Inflammatory macrophage (primary cell): ENCODE measurements around the gene PGAM4.
A peak's percentile ranks its signal among the peaks of the same experiment; 100 is the strongest.
"Not testable (repeated sequence)": the region's sequence is repeated elsewhere in the genome, so short reads cannot be mapped to it uniquely, and the experiment has no call there.

Experiments
- DNase-seq, 2 donors: peaks; one replicate each; pipeline ENCODE4 v3.0.0-alpha.2; 2020 to 2022
- total RNA-seq, 18 experiments: gene quantifications; one replicate each; lab custom pipeline; 2026; ENCODE audit warnings: mixed read lengths in 6 of 18, inconsistent platforms in 2 of 18; lab: John Stamatoyannopoulos, UW

The PGAM4 gene
- total RNA-seq, result 0 to 0.91 (median 0.32) reads per million in 18 experiments

- no peak for DNase-seq
Observed at GRCh38 chrX:77969538-77969937, at the start of gene PGAM4. Gene PGAM4, minus strand, starts transcription at chrX:77969638. Its CDS starts 0 bp downstream, at chrX:77969638.

DNA sequence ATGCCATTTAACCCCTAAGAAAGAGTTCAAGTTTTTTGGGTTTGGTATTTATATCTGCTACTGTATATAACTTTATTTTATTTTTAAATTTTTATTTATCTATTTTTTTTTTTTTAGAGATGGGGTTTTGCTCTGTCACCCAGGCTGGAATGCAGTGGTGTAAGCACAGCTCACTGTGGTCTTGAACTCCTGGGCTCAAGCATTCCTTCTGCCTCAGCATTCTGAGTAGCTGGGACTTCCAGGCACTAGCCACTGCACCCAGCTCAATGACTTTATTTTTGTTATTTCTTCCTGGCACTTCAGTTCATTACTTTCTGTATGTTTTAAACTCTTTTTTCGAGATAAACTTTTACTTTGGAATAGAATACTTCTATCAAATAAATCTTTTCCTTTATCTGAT, 42.4 kb upstream of the PGAM4 start:
- no peak for DNase-seq

DNA sequence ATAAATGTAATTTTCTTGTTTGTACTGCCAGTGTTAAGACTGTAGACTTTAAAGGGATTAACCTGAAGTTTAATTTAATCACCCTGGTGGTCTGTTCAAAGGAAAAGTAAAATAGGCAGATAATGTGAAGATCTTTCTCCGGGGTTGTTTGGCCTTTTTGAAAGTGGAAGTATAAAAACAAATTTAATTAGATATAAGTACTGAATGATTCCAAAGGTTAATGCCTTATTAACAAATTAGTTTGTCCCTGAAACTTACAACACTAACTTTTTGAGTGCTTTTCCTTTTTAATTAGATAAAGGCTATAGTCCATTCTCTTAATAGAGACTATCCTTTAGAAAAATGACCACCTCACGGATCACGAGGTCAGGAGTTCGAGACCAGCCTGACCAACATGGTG, 10.4 kb upstream of the PGAM4 start:
- no peak for DNase-seq

DNA sequence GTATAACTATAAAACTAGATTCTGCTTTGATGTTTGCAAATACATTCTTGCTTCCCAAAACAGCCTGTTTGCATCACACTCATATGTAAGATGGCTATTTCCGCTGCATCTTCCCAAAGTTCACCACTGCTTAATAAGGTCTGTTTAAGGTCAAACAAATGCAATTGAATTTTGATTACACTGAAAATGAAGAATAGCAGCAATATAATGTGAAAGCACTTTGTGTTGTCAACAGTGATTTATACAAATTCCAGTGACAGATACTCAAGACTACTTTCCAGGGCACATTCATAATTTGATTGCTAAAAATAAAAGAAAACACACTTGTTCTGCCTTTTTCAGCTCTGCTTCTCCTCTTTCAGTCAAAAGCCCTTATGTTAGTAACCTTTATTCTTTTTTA, 8.1 kb upstream of the PGAM4 start:
- no peak for DNase-seq

GRCh38 chrX:77977095-77977494, 7.7 kb upstream of the PGAM4 start:
- DNase-seq, result no peak

DNA sequence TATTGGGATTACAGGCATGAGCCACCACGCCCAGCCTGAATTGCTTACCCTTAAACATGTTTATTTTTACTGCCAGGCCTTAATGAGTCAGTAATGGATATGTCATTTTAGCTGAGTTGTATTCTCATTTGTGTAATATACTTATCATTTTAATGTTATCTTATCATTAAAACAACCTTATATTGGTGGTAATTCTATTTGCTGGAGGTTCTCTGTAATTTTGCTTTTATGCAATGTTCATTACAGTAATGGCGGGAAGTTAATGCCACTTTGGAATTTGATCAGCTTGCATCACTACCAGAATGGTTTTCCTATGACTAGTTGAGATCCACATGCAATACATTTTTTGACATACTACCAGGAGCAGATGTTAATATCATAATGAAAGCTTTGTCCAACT, 6.3 kb upstream of the PGAM4 start:
- no peak for DNase-seq

- no peak for DNase-seq
Observed at GRCh38 chrX:77967631-77968030, 1.8 kb downstream of the PGAM4 start.

- no peak for DNase-seq
Observed at GRCh38 chrX:77966361-77966760, 3.1 kb downstream of the PGAM4 start.

DNA sequence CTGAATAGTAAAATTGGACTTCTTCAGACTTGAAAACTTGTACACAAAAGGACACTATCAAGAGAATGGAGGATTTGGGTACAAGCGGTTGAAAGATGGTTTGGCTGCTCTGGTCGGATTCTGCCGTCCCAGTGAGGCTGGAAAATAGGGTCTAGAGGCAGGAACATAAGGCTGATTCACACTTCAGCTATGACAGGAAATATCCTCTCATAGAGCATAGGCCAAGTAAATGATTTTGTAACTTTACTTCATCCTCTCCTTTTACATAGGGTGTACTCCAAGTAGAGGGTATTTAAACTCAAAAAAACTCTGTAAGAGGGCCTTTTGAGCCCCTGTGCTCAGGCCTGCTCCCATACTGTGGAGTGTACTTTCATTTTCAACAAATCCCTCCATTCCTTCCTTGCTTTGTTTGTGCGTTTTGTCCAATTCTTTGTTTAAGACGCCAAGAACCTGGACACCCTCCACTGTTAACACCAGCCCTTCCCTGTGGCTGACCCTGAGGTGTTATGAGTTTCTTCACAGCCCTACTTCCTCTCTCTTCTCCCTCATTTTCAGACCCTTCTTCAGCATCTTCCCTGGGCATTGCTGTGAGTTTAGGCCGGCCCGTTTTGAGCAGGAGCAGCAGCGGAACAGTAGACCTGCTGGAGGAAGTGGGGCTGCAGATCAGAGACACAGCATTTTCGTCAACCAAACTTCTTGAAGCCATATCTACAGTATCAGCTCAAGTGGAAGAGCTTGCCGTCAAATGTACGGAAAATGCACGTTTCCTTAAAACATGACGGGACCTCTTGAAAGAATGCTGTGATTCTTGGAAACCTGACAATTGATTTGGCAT, 7.2 kb downstream of the PGAM4 start:
- DNase-seq, result no peak

DNA sequence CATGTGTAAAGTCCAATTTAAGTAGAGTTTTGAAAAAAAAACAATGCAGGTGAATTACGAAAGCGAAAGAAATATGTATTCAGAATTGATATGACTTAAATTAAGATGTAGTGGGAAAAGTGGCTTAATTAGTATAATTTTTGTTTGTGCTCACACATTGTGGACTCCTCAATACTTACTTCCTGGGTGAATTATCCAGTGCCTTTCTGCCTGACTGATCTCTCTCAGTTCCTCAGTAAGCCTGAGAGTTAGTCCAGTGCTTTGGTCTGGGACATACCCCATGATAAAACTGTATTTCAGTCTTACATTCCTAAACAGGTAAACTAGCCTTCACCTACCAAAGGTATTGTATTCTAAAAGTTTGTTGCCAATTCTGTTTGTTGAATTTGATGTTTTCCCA, 8.4 kb downstream of the PGAM4 start:
- no peak for DNase-seq

GRCh38 chrX:77960567-77960966, 8.9 kb downstream of the PGAM4 start:
- no peak for DNase-seq

DNA sequence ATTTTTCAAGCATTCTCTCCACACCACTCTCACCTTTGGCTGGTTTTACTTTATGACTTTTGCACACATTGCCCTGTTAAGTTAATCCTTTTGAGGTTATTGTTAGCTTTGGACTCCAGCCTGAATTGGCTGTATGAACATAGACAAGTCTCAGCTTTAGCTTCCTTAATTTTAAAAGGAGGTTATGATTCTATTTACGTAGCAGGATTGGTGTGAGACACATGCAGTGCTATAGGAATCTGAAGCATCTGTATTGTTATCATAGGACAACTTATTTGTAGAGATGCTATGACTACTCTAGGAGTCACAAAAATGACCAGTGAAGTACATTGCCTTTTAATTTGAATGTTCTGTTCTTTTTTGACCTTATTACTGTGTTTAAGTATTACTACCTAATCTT, 15.7 kb downstream of the PGAM4 start:
- no peak for DNase-seq

DNA sequence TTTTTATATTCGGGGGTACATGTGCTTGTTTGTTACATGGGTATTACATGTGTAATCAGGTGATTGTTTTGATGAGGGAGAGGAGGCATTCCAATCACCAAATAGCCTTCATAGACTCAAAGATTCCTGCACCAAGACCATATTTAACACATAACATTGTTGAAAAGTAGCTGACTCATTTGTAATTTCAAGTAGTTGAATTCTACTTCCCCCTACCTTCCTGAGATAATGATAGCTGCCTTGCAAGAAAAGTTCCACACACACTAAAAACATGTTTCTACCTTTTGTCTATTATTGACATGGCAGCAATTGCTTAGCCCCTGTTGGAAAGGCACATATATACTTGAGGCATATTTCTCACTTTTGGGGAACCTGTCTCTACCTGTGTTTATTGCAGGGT, 16.1 kb downstream of the PGAM4 start:
- DNase-seq, result no peak

DNA sequence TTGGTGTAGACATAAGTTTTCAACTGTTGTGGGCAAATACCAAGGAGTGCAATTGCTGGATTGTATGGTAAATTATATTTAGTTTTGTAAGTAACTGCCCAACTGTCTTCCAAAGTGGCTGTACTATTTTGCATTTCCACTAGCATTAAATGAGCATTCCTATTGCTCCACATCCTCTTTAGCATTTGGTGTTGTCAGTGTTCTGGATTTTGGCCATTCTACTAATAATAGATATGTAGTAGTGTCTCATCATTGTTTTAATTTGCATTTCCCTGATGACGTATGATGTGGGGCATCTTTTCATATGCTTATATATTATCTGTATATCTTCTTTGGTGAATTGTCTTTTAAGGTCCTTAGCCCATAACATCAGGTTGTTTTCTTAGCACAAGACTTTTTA, 17.3 kb downstream of the PGAM4 start:
- DNase-seq, result no peak

DNA sequence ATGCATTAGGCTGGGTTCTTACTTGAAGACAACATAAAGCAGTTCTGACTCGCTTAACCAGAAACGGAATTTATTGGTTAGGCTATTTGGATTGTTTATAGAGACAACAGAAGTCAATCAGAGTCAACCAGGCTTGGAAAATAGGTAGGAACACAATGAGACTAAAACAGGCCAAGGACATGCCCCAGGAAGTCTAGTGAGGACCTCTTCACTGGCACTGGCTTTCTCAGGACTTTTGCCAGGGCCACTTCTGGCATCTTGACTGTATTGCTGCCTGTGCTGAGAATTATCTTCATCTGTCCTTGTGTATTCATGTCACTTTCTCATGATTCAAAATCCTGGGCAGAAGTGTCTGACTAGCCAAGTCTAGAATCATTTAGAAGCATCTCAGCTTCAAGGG, 19.6 kb downstream of the PGAM4 start:
- no peak for DNase-seq

- DNase-seq, result no peak
Observed at GRCh38 chrX:77946571-77946970, 22.9 kb downstream of the PGAM4 start.

- DNase-seq, result peak; percentile 11 to 58
Observed at GRCh38 chrX:77945910-77946545, 23.4 kb downstream of the PGAM4 start.

DNA sequence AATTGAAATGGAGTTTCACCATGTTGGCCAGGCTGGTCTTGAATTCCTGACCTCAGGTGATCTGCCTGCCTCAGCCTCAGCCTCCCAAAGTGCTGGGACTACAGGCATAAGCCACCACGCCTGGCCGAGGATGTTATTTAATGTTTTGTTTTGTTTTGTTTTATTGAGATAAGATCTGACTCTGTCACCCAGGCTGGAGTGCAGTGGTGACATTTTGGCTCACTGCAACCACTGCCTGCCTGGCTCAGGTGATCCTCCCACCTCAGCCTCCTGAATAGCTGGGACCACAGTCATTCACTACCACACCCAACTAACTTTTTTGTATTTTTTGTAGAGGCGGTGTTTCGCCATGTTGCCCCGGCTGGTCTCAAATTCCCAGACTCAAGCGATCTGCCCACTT, 24.4 kb downstream of the PGAM4 start:
- DNase-seq, result not testable (repeated sequence)

DNA sequence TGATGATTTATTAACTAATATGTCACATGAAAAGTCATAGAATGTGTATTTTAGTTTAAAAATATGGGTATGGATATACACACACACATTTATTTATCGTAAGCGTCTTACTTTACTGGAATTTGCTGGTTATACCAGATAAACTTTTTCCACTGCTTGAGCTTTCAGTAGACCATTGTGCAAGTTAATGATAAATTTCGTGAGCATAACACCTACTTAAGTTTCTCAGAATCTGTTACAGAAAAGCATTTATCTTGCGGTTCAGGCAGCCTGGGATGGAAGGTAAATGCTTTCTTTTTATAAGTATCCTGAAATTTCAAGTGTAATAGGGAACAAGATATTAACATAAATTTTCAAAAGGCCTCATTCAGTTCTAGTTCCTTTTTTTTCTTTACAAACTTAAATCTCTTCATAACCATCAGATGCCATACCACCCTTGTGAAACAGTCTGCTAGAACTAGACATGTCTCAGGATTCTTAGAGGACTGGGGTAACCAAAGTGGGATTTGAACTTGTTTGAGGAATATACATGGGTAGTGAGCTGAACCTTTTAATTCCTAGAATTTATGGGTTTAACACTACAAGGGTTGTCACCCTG, 31.3 kb downstream of the PGAM4 start:
- peak; percentile 45 to 55 for DNase-seq

- DNase-seq, result no peak
Observed at GRCh38 chrX:77937291-77937690, 32.1 kb downstream of the PGAM4 start.

- DNase-seq, result no peak
Observed at GRCh38 chrX:77936299-77936698, 33.1 kb downstream of the PGAM4 start.

GRCh38 chrX:77935886-77936285, 33.6 kb downstream of the PGAM4 start:
- peak in 1 of 2 donors; percentile 65 for DNase-seq

DNA sequence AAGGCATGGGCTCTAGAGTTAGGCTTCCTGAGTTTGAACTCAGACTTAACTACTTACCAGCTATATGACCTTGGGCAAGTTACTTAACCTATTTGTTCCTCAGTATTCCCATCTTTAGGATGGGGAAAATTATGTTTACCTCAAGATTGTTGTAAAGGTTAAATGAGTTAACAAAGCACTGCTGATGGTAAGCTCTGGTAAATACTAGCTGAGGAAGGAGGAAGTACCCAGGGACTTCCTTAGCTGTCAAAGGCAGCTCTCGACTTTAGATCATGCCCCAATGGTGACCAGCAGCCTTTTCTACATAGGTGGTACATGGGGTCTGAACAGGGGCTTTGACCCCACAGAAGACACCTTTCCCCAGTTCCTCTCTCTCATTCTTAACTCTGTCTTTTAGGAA, 38.9 kb downstream of the PGAM4 start:
- peak in 1 of 2 donors; percentile 26 for DNase-seq

GRCh38 chrX:77925764-77926163, 43.7 kb downstream of the PGAM4 start:
- no peak for DNase-seq
